Gastroesophageal sphincter (tissue), 4 donors: ENCODE results near the gene C10orf53. TPM values are rescaled to one million over a fixed set of nuclear protein-coding genes. Genes with fewer than 3 reads are reported as not detected.

ENCODE experiments used
- ATAC-seq: fragments of 150-250 bp; one replicate; pipeline ENCODE4 v1.9.1; 2016; ENCODE audit warnings: mild to moderate bottlenecking, moderate library complexity
- H3K27ac ChIP-seq, 4 donors: fragments of 200-600 bp; sonication (generic) in 3 of 4; 1 replicate in 3 of 4; 2 replicates in 1 of 4; pipeline ENCODE4 v1.5.1; 2016 to 2019
- H3K27me3 ChIP-seq: fragments of 200-600 bp; sonication (generic); one replicate; pipeline ENCODE4 v1.5.1; 2019
- H3K36me3 ChIP-seq, 2 donors: fragments of 200-600 bp; sonication (generic); one replicate each; pipeline ENCODE4 v1.5.1; 2019; ENCODE audit warnings: control low read depth in 1 of 2
- H3K4me1 ChIP-seq, 3 donors: fragments of 200-600 bp; sonication (generic); 1 replicate in 2 of 3; 2 replicates in 1 of 3; pipeline ENCODE4 v1.5.1; 2016 to 2019; ENCODE audit warnings: control low read depth in 2 of 3
- H3K4me3 ChIP-seq, 2 donors: fragments of 200-600 bp; sonication (generic); one replicate each; pipeline ENCODE4 v1.5.1; 2019; ENCODE audit warnings: mild to moderate bottlenecking in 1 of 2, moderate library complexity in 1 of 2
- H3K9me3 ChIP-seq, 3 donors: fragments of 200-600 bp; sonication (generic); one replicate each; pipeline ENCODE4 v1.5.1; 2017 to 2019; ENCODE audit warnings: control low read depth in 2 of 3
- EP300 ChIP-seq: sonication (generic); formaldehyde crosslinking; IDR thresholded peaks from one replicate; pipeline ENCODE4 v1.6.1; 2017; ENCODE audit warnings: antibody characterized with exemption, mild to moderate bottlenecking
- POLR2A ChIP-seq, 2 donors: fragments of 450-650 bp; IDR thresholded peaks; one replicate each; pipeline ENCODE4 v1.6.1; 2017; ENCODE audit warnings: antibody characterized with exemption in 2 of 2, mild to moderate bottlenecking in 2 of 2, moderate library complexity in 1 of 2
- POLR2AphosphoS5 ChIP-seq: sonication (generic); formaldehyde crosslinking; IDR thresholded peaks from one replicate; pipeline ENCODE4 v1.6.1; 2017; ENCODE audit warnings: antibody characterized with exemption
- WGBS, 2 donors: methylation state at CpG; one replicate each; pipeline ENCODE4 v1.1.5; 2018; ENCODE audit warnings: low coverage in 1 of 2; 5-methylcytosine and 5-hydroxymethylcytosine counted together
- total RNA-seq, 4 donors: library from RNA; depleted of rRNA; stranded (reverse); fragments of >200 nt; gene quantifications; one replicate each; pipeline ENCODE4 v1.1.0, GENCODE V29; 2016
- TF ChIP-seq, protein P1 (sequence below), 4 experiments: fragments of 200-600 bp in 2 of 4; fragments of 450-650 bp in 2 of 4; sonication (generic) in 1 of 4; IDR thresholded peaks; one replicate each; pipeline ENCODE4 v1.5.1; 2017 to 2019; ENCODE audit warnings: antibody characterized with exemption in 4 of 4, mild to moderate bottlenecking in 2 of 4, moderate library complexity in 2 of 4

Gene C10orf53
- total RNA-seq, 4 donors from 2014 or later = not detected

DNA sequence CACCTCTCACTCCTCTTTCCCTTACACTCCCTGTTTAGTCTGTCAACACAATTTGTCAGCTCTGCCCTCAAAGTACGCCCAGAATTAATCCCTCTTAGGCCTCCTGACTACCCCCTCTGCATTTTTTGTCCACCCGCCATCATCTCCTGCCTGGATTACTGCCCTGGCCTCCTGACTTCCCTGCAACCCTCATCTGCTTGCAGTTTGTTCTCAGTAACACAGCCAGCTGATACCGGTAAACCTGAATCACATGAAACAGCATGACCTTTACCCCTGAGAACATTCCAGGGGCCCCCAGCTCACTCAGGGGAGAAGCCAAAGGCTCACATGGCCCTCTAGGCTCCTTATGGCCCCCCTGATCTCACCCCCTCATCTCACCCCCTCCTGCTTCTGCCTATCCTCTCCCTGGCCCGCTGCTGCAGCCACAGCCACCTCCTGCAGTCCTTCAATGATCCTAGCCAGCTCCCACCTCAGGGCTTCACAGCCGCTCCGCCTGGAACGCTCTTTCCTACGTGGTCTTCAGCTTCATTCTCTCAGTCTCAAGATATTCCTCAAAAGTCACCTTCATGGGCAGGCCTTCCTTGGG is 8.9 kb downstream of the C10orf53 start:
- no peak overlapping the region for H3K27ac ChIP-seq
- no peaks in the 10 kb centered on the region for H3K4me1 ChIP-seq
- TF ChIP-seq POLR2AphosphoS5 = no peak
- no peak for TF ChIP-seq EP300
- TF ChIP-seq, protein P1, sequence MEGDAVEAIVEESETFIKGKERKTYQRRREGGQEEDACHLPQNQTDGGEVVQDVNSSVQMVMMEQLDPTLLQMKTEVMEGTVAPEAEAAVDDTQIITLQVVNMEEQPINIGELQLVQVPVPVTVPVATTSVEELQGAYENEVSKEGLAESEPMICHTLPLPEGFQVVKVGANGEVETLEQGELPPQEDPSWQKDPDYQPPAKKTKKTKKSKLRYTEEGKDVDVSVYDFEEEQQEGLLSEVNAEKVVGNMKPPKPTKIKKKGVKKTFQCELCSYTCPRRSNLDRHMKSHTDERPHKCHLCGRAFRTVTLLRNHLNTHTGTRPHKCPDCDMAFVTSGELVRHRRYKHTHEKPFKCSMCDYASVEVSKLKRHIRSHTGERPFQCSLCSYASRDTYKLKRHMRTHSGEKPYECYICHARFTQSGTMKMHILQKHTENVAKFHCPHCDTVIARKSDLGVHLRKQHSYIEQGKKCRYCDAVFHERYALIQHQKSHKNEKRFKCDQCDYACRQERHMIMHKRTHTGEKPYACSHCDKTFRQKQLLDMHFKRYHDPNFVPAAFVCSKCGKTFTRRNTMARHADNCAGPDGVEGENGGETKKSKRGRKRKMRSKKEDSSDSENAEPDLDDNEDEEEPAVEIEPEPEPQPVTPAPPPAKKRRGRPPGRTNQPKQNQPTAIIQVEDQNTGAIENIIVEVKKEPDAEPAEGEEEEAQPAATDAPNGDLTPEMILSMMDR (IDR thresholded peaks at IDR 0.05) = no peak
- TF ChIP-seq POLR2A (IDR thresholded peaks at IDR 0.05) = no peak
- H3K36me3 ChIP-seq = no peaks in the 10 kb centered on the region
- 11 to 16% methylated on average over 6 to 7 of the region's 8 CpGs for WGBS, 2 donors
- H3K9me3 ChIP-seq = peaks cover 0 to 30% (median 0%) of the 10 kb centered on the region in 3 donors
- ATAC-seq = no peak
- H3K4me3 ChIP-seq = no peak overlapping the region
- H3K27me3 ChIP-seq = peaks cover 54% of the 10 kb centered on the region

GRCh38 chr10:49688920-49689319 is 9.5 kb downstream of the C10orf53 start:
- Histone ChIP-seq H3K27ac (no peak overlapping the region), H3K27me3 (peaks cover 59% of the 10 kb centered on the region), H3K36me3 (no peaks in the 10 kb centered on the region), H3K9me3 (peaks cover 0 to 27% (median 0%) of the 10 kb centered on the region in 3 donors), H3K4me1 (no peaks in the 10 kb centered on the region), H3K4me3 (no peak overlapping the region)
- TF ChIP-seq, protein P1 (IDR thresholded peaks at IDR 0.05) = no peak
- TF ChIP-seq POLR2A (IDR thresholded peaks at IDR 0.05) (no peak), EP300 (no peak), POLR2AphosphoS5 (no peak)
- WGBS, 2 donors = 0 to 9% methylated on average over 2 to 6 of the region's 7 CpGs
- no peak for ATAC-seq

DNA sequence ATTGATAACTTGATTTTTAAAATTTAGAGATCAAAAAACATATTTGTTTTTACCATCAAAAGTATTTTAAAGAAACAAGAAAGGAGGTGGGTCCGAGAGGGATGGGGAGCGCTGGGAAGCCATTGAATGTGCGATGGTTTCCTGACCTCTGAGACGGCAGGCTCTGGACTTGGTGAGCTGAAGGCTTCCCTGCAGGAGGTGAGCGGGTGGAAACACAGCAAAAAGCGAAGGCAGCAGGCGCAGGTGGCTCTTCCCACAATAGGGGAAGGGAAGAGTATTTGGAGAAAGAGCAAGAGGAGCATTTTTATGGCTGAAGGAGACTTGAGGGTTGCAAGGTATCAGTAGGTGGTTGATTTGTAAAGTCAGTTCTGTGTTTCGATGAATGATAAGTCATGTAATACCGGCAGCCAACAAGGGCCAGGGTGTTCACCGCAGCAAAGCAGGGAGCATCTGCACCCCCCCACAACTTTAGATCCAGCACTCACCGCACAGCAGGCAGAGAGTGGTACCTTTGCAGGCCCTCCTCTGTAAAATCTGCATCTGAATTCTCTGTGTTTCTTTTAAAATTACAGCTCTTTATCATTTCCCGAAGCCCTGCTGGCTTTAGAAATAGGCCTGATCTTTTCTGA is 10.5 kb downstream of the C10orf53 start:
- Histone ChIP-seq H3K27ac (no peak overlapping the region), H3K4me1 (no peaks in the 10 kb centered on the region), H3K27me3 (peaks cover 59% of the 10 kb centered on the region), H3K9me3 (peaks cover 0 to 25% (median 0%) of the 10 kb centered on the region in 3 donors), H3K4me3 (no peak overlapping the region), H3K36me3 (no peaks in the 10 kb centered on the region)
- TF ChIP-seq POLR2AphosphoS5 (no peak), EP300 (no peak), POLR2A (IDR thresholded peaks at IDR 0.05) (no peak)
- TF ChIP-seq, protein P1 (IDR thresholded peaks at IDR 0.05) = no peak
- WGBS, 2 donors = 9 to 10% methylated on average over 11 of the region's 12 CpGs
- no peak for ATAC-seq

DNA sequence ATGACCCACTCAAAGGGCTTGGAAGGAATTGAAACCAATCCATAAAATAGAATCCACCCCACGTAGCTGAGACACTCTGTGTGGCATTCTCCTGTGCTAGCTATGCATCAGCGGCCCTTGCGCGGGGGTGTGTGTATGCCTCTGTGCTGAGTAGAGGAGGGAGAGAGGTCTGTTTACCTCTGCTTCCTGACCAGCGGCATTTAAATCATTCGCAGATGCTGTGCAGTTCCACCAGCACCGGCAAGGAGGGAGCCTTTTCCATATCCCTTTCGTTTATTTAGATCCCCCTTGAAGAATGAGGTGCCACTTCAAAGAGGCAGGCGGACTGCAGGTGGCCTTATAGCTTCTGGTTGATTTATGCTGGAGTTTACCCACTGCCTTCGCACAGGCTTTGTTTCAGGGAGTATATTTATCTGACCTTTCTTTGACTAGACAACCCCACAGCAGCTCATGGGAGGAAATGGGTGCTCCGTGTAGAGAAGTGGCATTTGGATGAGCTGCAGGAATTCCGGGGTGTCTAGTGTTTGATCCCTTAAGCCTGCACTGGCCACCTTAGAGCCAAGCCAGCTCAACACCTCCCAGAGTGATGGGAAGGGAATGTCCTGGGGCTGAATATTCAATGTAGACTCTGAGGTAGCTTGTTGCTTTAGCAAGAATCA is 11.4 kb downstream of the C10orf53 start:
- TF ChIP-seq POLR2A (IDR thresholded peaks at IDR 0.05) (no peak), EP300 (no peak), POLR2AphosphoS5 (no peak)
- TF ChIP-seq, protein P1 (IDR thresholded peaks at IDR 0.05) = no peak
- no peak for ATAC-seq
- Histone ChIP-seq H3K4me1 (no peaks in the 10 kb centered on the region), H3K36me3 (no peaks in the 10 kb centered on the region), H3K27me3 (peaks cover 59% of the 10 kb centered on the region), H3K27ac (no peak overlapping the region), H3K4me3 (no peak overlapping the region), H3K9me3 (peaks cover 0 to 17% (median 0%) of the 10 kb centered on the region in 3 donors)
- WGBS, 2 donors = 3 to 8% methylated on average over 6 to 9 of the region's 12 CpGs
